GM12878 (cell line): ENCODE data around the gene MAPT.

Experiments
- CBFB ChIP-seq: IDR thresholded peaks from 2 replicates; pipeline ENCODE4 v1.6.1; 2016; ENCODE audit warnings: antibody characterized with exemption, low read depth
- EGR1 ChIP-seq, 2 experiments: IDR thresholded peaks; 1 replicate in 1 of 2; 2 replicates in 1 of 2; pipeline ENCODE4 v1.6.1; 2011 to 2012; ENCODE audit warnings: low read depth in 2 of 2, low read length in 2 of 2, borderline replicate concordance in 1 of 2, mild to moderate bottlenecking in 1 of 2, moderate library complexity in 1 of 2
- KDM1A ChIP-seq: fragments of 200-600 bp; sonication (generic); IDR thresholded peaks from 2 replicates; pipeline ENCODE4 v1.6.1; 2016; ENCODE audit warnings: borderline replicate concordance
- MEF2A ChIP-seq: IDR thresholded peaks from 2 replicates; pipeline ENCODE4 v1.6.1; 2011; ENCODE audit warnings: low read depth, mild to moderate bottlenecking, low read length, moderate library complexity; ENCODE audit not compliant: insufficient read depth
- SMARCA5 ChIP-seq: fragments of 450-650 bp; IDR thresholded peaks from 2 replicates; pipeline ENCODE4 v1.6.1; 2017; ENCODE audit warnings: mild to moderate bottlenecking
- ZNF217 ChIP-seq: fragments of 450-650 bp; IDR thresholded peaks from 2 replicates; pipeline ENCODE4 v1.6.1; 2017; ENCODE audit warnings: antibody characterized with exemption, mild to moderate bottlenecking
- TF ChIP-seq, protein P1 (sequence below), 3 experiments: IDR thresholded peaks in 2 of 3; conservative IDR thresholded peaks in 1 of 3; 2 replicates each; pipeline ENCODE4 v1.5.1; 2011; ENCODE audit warnings: low read depth in 3 of 3, low read length in 3 of 3, mild to moderate bottlenecking in 3 of 3, control low read depth in 2 of 3, moderate library complexity in 2 of 3, inconsistent platforms in 1 of 3, mixed read lengths in 1 of 3; ENCODE audit not compliant: control insufficient read depth in 2 of 3, insufficient read depth in 1 of 3; ENCODE audit errors: extremely low read depth in 1 of 3
- TF ChIP-seq, protein P2 (sequence below): IDR thresholded peaks from 2 replicates; pipeline ENCODE4 v1.6.1; 2012; ENCODE audit warnings: mild to moderate bottlenecking, low read depth, low read length

DNA sequence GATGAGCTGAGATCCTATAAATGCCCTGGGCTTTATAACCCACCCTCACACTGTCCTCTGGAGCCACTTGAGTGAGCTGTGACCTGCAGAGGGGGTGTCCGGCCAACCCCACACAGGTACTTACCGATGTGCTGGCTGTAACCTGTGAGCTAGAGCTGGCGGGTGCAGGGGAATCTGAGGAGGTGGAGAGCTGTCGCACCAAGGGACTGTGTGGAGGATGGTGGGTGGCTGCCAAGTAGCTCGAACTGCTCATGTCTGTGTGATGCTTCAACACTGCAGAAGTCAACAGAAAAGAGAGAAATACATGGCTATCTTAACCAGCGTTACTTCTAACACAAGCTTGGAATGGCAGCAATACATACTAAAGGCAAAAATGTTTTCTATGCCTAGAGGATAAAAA is 144.1 kb downstream of the MAPT start:
- TF ChIP-seq KDM1A (no peak), CBFB (no peak), SMARCA5 (no peak), MEF2A (no peak), ZNF217 (no peak), EGR1 (IDR thresholded peaks at IDR 0.05; ENCODE audit: borderline replicate concordance in 1 of 2, low read depth in 2 of 2, low read length in 2 of 2) (no peak)
- TF ChIP-seq, protein P1, sequence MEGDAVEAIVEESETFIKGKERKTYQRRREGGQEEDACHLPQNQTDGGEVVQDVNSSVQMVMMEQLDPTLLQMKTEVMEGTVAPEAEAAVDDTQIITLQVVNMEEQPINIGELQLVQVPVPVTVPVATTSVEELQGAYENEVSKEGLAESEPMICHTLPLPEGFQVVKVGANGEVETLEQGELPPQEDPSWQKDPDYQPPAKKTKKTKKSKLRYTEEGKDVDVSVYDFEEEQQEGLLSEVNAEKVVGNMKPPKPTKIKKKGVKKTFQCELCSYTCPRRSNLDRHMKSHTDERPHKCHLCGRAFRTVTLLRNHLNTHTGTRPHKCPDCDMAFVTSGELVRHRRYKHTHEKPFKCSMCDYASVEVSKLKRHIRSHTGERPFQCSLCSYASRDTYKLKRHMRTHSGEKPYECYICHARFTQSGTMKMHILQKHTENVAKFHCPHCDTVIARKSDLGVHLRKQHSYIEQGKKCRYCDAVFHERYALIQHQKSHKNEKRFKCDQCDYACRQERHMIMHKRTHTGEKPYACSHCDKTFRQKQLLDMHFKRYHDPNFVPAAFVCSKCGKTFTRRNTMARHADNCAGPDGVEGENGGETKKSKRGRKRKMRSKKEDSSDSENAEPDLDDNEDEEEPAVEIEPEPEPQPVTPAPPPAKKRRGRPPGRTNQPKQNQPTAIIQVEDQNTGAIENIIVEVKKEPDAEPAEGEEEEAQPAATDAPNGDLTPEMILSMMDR (IDR thresholded peaks at IDR 0.05 in 2 of 3, conservative IDR thresholded peaks at IDR 0.05 in 1 of 3; ENCODE audit: control insufficient read depth in 2 of 3, extremely low read depth in 1 of 3, insufficient read depth in 1 of 3, low read depth in 3 of 3, low read length in 3 of 3) = no peak
- TF ChIP-seq, protein P2, sequence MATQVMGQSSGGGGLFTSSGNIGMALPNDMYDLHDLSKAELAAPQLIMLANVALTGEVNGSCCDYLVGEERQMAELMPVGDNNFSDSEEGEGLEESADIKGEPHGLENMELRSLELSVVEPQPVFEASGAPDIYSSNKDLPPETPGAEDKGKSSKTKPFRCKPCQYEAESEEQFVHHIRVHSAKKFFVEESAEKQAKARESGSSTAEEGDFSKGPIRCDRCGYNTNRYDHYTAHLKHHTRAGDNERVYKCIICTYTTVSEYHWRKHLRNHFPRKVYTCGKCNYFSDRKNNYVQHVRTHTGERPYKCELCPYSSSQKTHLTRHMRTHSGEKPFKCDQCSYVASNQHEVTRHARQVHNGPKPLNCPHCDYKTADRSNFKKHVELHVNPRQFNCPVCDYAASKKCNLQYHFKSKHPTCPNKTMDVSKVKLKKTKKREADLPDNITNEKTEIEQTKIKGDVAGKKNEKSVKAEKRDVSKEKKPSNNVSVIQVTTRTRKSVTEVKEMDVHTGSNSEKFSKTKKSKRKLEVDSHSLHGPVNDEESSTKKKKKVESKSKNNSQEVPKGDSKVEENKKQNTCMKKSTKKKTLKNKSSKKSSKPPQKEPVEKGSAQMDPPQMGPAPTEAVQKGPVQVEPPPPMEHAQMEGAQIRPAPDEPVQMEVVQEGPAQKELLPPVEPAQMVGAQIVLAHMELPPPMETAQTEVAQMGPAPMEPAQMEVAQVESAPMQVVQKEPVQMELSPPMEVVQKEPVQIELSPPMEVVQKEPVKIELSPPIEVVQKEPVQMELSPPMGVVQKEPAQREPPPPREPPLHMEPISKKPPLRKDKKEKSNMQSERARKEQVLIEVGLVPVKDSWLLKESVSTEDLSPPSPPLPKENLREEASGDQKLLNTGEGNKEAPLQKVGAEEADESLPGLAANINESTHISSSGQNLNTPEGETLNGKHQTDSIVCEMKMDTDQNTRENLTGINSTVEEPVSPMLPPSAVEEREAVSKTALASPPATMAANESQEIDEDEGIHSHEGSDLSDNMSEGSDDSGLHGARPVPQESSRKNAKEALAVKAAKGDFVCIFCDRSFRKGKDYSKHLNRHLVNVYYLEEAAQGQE = no peak
